HepG2 (cell line): ENCODE results near the gene CBLB. TPM values are rescaled to one million over a fixed set of nuclear protein-coding genes. Genes with fewer than 3 reads are reported as not detected.

ENCODE experiments used
- ATAC-seq: fragments of 200-7000 bp; cut with Tn5 transposase; 3 replicates; pipeline ENCODE4 v1.9.1; 2020; ENCODE audit warnings: mild to moderate bottlenecking, moderate library complexity
- BruUV-seq: library from RNA; stranded (reverse); fragments of 400-500 nt; replicated peaks from 2 replicates; lab custom pipeline; 2021; lab: Mats Ljungman, UMichigan
- CTCF ChIA-PET: fragments of 300-600 bp; formaldehyde crosslinking; extraction: SDS; loops from one replicate; lab custom pipeline; 2021; ENCODE audit warnings: low total read pairs, inconsistent platforms, low intra/inter-chr PET ratio; lab: Yijun Ruan, JAX
- POLR2A ChIA-PET: fragments of 350-600 bp; sonication (Branson Sonifier 250); formaldehyde crosslinking; loops from one replicate; lab custom pipeline; 2020; ENCODE audit warnings: antibody characterized with exemption, inconsistent platforms; lab: Yijun Ruan, JAX
- DNase-seq: peaks from one replicate; pipeline ENCODE4 v3.0.0-alpha.2; 2015; ENCODE audit warnings: low spot score
- FAIRE-seq: peaks from 3 replicates; lab custom pipeline; 2011; peaks lifted over from hg19 to GRCh38; lab: Jason Lieb, UNC
- H2AFZ ChIP-seq: one replicate; pipeline ENCODE4 v1.6.1; 2011; ENCODE audit warnings: low read length, inconsistent platforms
- H3K27ac ChIP-seq: fragments of 300-600 bp; 3 replicates; pipeline ENCODE4 v1.8.0; 2011; ENCODE audit warnings: mixed run types, mild to moderate bottlenecking, mixed read lengths, low read length, inconsistent platforms; ENCODE audit not compliant: insufficient read depth; ENCODE audit errors: extremely low read length
- H3K27me3 ChIP-seq, 2 experiments: fragments of 200-600 bp in 1 of 2; 2 replicates in 1 of 2; 3 replicates in 1 of 2; pipeline versions ENCODE4 v1.6.0 to v1.8.0; 2011; ENCODE audit warnings: low read length in 2 of 2, mild to moderate bottlenecking in 2 of 2, moderate library complexity in 2 of 2, inconsistent platforms in 1 of 2; ENCODE audit not compliant: insufficient read depth in 2 of 2, control insufficient read depth in 1 of 2
- H3K36me3 ChIP-seq, 2 experiments: fragments of 200-600 bp in 1 of 2; replicated peaks in 1 of 2; 2 replicates in 1 of 2; 3 replicates in 1 of 2; pipeline versions ENCODE4 v1.5.1 to v1.8.0; 2011; ENCODE audit warnings: low read length in 2 of 2, inconsistent platforms in 1 of 2; ENCODE audit not compliant: insufficient read depth in 2 of 2, control insufficient read depth in 1 of 2
- H3K4me1 ChIP-seq: 2 replicates; pipeline ENCODE4 v1.5.1; 2012; ENCODE audit warnings: low read length, inconsistent platforms; ENCODE audit not compliant: insufficient read depth
- H3K4me2 ChIP-seq: 2 replicates; pipeline ENCODE4 v1.6.0; 2011; ENCODE audit warnings: low read depth, low read length, inconsistent platforms
- H3K4me3 ChIP-seq, 3 experiments: fragments of 200-600 bp in 1 of 3; sonication (generic), shearing (Covaris generic) in 1 of 3; replicated peaks in 1 of 3; 2 replicates each; pipeline ENCODE4 v1.5.1; 2011 to 2016; ENCODE audit warnings: low read length in 3 of 3, inconsistent platforms in 2 of 3, low read depth in 2 of 3, mild to moderate bottlenecking in 2 of 3, control low read depth in 1 of 3, mixed read lengths in 1 of 3; ENCODE audit not compliant: insufficient read depth in 1 of 3
- H3K79me2 ChIP-seq: one replicate; pipeline ENCODE4 v1.6.1; 2011; ENCODE audit warnings: low read length, inconsistent platforms; ENCODE audit not compliant: insufficient read depth
- H3K9ac ChIP-seq: 2 replicates; pipeline ENCODE4 v1.6.0; 2011; ENCODE audit warnings: mild to moderate bottlenecking, low read depth, low read length, inconsistent platforms; ENCODE audit not compliant: insufficient read depth
- H3K9me3 ChIP-seq: 2 replicates; pipeline ENCODE4 v1.5.1; 2012; ENCODE audit warnings: mild to moderate bottlenecking, low read length
- H4K20me1 ChIP-seq: 2 replicates; pipeline ENCODE4 v1.6.0; 2011; ENCODE audit warnings: inconsistent platforms, mild to moderate bottlenecking, low read length, moderate library complexity; ENCODE audit not compliant: insufficient read depth
- HNRNPLL ChIP-seq: fragments of 200-400 bp; formaldehyde crosslinking; IDR thresholded peaks from 2 replicates; pipeline ENCODE4 v1.6.1; 2017; ENCODE audit warnings: mild to moderate bottlenecking, low read depth, low read length; ENCODE audit not compliant: poor library complexity, severe bottlenecking
- IKZF4 ChIP-seq: sonication (generic); formaldehyde crosslinking; IDR thresholded peaks from 2 replicates; pipeline ENCODE4 v1.5.1; 2020; ENCODE audit warnings: borderline replicate concordance, mild to moderate bottlenecking, low read depth, missing genetic modification reagents; ENCODE audit errors: not compliant biosample characterization
- MTF2 ChIP-seq: sonication (generic); formaldehyde crosslinking; IDR thresholded peaks from 2 replicates; pipeline ENCODE4 v1.5.0; 2020; ENCODE audit warnings: missing genetic modification reagents, borderline replicate concordance
- PHF20 ChIP-seq: sonication (generic); formaldehyde crosslinking; IDR thresholded peaks from 2 replicates; pipeline ENCODE4 v1.5.0; 2020; ENCODE audit warnings: mild to moderate bottlenecking, missing genetic modification reagents
- RBAK ChIP-seq: sonication (generic); formaldehyde crosslinking; IDR thresholded peaks from 2 replicates; pipeline ENCODE4 v1.5.1; 2020; ENCODE audit warnings: mild to moderate bottlenecking, missing genetic modification reagents
- SMAD1 ChIP-seq: sonication (generic); formaldehyde crosslinking; IDR thresholded peaks from 2 replicates; pipeline ENCODE4 v1.4.0; 2020; ENCODE audit warnings: missing genetic modification reagents, low read depth, mild to moderate bottlenecking, borderline replicate concordance
- SRSF4 ChIP-seq: fragments of 200-400 bp; formaldehyde crosslinking; IDR thresholded peaks from one replicate; pipeline ENCODE4 v1.6.1; 2018; ENCODE audit warnings: mild to moderate bottlenecking, low read depth, low read length, moderate library complexity; ENCODE audit not compliant: poor library complexity, severe bottlenecking
- XBP1 ChIP-seq: sonication (generic); formaldehyde crosslinking; IDR thresholded peaks from 2 replicates; pipeline ENCODE4 v1.5.0; 2020; ENCODE audit warnings: missing genetic modification reagents
- ZMYM4 ChIP-seq: sonication (generic); formaldehyde crosslinking; IDR thresholded peaks from 2 replicates; pipeline ENCODE4 v1.8.1; 2023; ENCODE audit warnings: mild to moderate bottlenecking, missing genetic modification reagents
- ZNF260 ChIP-seq: sonication (generic); formaldehyde crosslinking; IDR thresholded peaks from 2 replicates; pipeline ENCODE4 v1.4.0; 2020; ENCODE audit warnings: missing genetic modification reagents, low read depth, mild to moderate bottlenecking, borderline replicate concordance
- ZNF572 ChIP-seq: sonication (generic); formaldehyde crosslinking; IDR thresholded peaks from 2 replicates; pipeline ENCODE4 v1.5.1; 2020; ENCODE audit warnings: mild to moderate bottlenecking, missing genetic modification reagents
- ZNF607 ChIP-seq: sonication (generic); formaldehyde crosslinking; IDR thresholded peaks from 2 replicates; pipeline ENCODE4 v1.5.1; 2020; ENCODE audit warnings: missing genetic modification reagents, mild to moderate bottlenecking, borderline replicate concordance
- ZNF724P ChIP-seq: sonication (generic); formaldehyde crosslinking; IDR thresholded peaks from 2 replicates; pipeline ENCODE4 v1.8.0; 2022; ENCODE audit warnings: missing genetic modification reagents, borderline replicate concordance
- ZNF782 ChIP-seq: sonication (generic); formaldehyde crosslinking; IDR thresholded peaks from 2 replicates; pipeline ENCODE4 v1.4.0; 2020; ENCODE audit warnings: missing genetic modification reagents, mild to moderate bottlenecking, borderline replicate concordance
- ZNF883 ChIP-seq: sonication (generic); formaldehyde crosslinking; IDR thresholded peaks from 2 replicates; pipeline ENCODE4 v1.5.1; 2020; ENCODE audit warnings: mild to moderate bottlenecking, missing genetic modification reagents; ENCODE audit errors: not compliant biosample characterization
- WGBS: methylation state at CpG from one replicate; pipeline ENCODE4 v1.1.6; 2017; ENCODE audit warnings: low lambda C conversion rate; 5-methylcytosine and 5-hydroxymethylcytosine counted together
- in situ Hi-C: cut with HindIII; loops from 2 replicates; pipeline ENCODE4 v1.10.0; 2017; ENCODE audit warnings: low pct_unique_long_range_greater_than_20kb; ENCODE audit not compliant: extremely low pct_ligation_motif_present
- intact Hi-C: fragments of 100-400 bp; cut with micrococcal nuclease; formaldehyde crosslinking; loops from one replicate; pipeline ENCODE4 v1.10.0; 2022; ENCODE audit not compliant: unreplicated experiment
- polyA plus RNA-seq, 8 experiments: library from polyadenylated mRNA; depleted of rRNA in 3 of 8; stranded (reverse) in 7 of 8; unstranded in 1 of 8; fragments of >200 nt; fragmentation: Illumina TruSeq in 4 of 8; extraction: Trizol in 4 of 8; gene quantifications; 2 replicates each; pipeline versions ENCODE4 v1.2.1 to v1.2.3, GENCODE V29; 2011 to 2016; ENCODE audit warnings: low read depth in 4 of 8, missing spikeins in 1 of 8, mixed read lengths in 1 of 8; ENCODE audit not compliant: insufficient read depth in 1 of 8
- total RNA-seq, 5 experiments: library from RNA; depleted of rRNA; stranded (reverse); fragments of >200 nt; fragmentation: Illumina TruSeq; extraction: Trizol; gene quantifications; 2 replicates each; pipeline ENCODE4 v1.2.3, GENCODE V29; 2016; ENCODE audit warnings: low read depth in 1 of 5
- TF ChIP-seq, protein P1 (sequence below): sonication (generic); formaldehyde crosslinking; IDR thresholded peaks from 2 replicates; pipeline ENCODE4 v1.4.0; 2020; ENCODE audit warnings: missing genetic modification reagents, borderline replicate concordance
- TF ChIP-seq, protein P2 (sequence below): sonication (generic); formaldehyde crosslinking; IDR thresholded peaks from 2 replicates; pipeline ENCODE4 v1.4.0; 2020; ENCODE audit warnings: mild to moderate bottlenecking, low read depth, missing genetic modification reagents
- TF ChIP-seq, protein P3 (sequence below): sonication (generic); formaldehyde crosslinking; conservative IDR thresholded peaks from 2 replicates; pipeline ENCODE4 v1.8.0; 2022; ENCODE audit warnings: missing genetic modification reagents

CBLB gene
- total and polyA plus RNA-seq, 2 of the 13 experiments (the other 11 are each of a cell fraction or from before 2014, with no cell fraction given), result 9.8 to 16.4 TPM

DNA sequence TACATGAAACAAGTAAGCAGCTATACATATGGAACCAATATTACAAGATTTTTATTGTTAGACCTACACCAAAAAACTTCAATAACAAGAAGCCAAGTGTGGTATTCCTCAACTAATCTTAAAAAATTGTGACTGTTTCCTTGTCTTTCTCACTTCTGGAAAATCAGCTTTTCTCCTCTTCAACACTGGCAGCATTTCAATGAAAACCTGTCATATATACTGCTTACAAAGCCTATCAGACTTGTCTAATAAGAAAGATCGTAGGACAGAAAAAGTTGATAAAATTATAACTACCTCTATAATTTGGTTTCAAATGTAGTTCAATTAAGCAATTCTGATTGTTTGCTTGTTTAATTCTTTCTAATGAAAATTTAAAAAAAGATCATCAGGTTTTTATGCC is 55.1 kb downstream of the CBLB start:
- Histone ChIP-seq H3K4me2 (no peak overlapping the region), H3K9ac (no peak overlapping the region), H3K36me3 (no peaks in the 10 kb centered on the region), H3K79me2 (peaks cover 3% of the 10 kb centered on the region), H3K27me3 (no peaks in the 10 kb centered on the region), H3K4me3 (no peak overlapping the region), H3K4me1 (peaks cover 16% of the 10 kb centered on the region), H4K20me1 (peaks cover 13% of the 10 kb centered on the region), H3K9me3 (no peaks in the 10 kb centered on the region), H2AFZ (no peak overlapping the region), H3K27ac (no peak overlapping the region)
- in situ Hi-C loops (no loop called here), intact Hi-C loops (no loop called here)
- WGBS, result 96% methylated on average over 1 of the region's 1 CpG
- no TSS peak for BruUV-seq
- CTCF ChIA-PET, result no interaction called here
- FAIRE-seq (no peak), ATAC-seq (no peak), DNase-seq (no peak)
- POLR2A ChIA-PET, result no interaction called here
- TF ChIP-seq ZNF782 (CRISPR knock-in tag) (no peak), SMAD1 (CRISPR knock-in tag) (no peak), ZNF260 (CRISPR knock-in tag) (no peak), ZNF883 (CRISPR knock-in tag) (no peak), RBAK (CRISPR knock-in tag) (no peak), ZNF724P (CRISPR knock-in tag) (no peak), MTF2 (no peak), SRSF4 (no peak), IKZF4 (CRISPR knock-in tag) (no peak), XBP1 (CRISPR knock-in tag) (no peak), HNRNPLL (no peak), ZNF607 (no peak), ZMYM4 (CRISPR knock-in tag) (no peak), ZNF572 (CRISPR knock-in tag) (no peak), PHF20 (CRISPR knock-in tag) (no peak)
- TF ChIP-seq, protein P1, sequence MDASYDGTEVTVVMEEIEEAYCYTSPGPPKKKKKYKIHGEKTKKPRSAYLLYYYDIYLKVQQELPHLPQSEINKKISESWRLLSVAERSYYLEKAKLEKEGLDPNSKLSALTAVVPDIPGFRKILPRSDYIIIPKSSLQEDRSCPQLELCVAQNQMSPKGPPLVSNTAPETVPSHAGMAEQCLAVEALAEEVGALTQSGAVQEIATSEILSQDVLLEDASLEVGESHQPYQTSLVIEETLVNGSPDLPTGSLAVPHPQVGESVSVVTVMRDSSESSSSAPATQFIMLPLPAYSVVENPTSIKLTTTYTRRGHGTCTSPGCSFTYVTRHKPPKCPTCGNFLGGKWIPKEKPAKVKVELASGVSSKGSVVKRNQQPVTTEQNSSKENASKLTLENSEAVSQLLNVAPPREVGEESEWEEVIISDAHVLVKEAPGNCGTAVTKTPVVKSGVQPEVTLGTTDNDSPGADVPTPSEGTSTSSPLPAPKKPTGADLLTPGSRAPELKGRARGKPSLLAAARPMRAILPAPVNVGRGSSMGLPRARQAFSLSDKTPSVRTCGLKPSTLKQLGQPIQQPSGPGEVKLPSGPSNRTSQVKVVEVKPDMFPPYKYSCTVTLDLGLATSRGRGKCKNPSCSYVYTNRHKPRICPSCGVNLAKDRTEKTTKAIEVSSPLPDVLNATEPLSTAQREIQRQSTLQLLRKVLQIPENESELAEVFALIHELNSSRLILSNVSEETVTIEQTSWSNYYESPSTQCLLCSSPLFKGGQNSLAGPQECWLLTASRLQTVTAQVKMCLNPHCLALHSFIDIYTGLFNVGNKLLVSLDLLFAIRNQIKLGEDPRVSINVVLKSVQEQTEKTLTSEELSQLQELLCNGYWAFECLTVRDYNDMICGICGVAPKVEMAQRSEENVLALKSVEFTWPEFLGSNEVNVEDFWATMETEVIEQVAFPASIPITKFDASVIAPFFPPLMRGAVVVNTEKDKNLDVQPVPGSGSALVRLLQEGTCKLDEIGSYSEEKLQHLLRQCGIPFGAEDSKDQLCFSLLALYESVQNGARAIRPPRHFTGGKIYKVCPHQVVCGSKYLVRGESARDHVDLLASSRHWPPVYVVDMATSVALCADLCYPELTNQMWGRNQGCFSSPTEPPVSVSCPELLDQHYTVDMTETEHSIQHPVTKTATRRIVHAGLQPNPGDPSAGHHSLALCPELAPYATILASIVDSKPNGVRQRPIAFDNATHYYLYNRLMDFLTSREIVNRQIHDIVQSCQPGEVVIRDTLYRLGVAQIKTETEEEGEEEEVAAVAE (CRISPR knock-in tag), result no peak
- TF ChIP-seq, protein P2, sequence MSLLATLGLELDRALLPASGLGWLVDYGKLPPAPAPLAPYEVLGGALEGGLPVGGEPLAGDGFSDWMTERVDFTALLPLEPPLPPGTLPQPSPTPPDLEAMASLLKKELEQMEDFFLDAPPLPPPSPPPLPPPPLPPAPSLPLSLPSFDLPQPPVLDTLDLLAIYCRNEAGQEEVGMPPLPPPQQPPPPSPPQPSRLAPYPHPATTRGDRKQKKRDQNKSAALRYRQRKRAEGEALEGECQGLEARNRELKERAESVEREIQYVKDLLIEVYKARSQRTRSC, result no peak
- TF ChIP-seq, protein P3, sequence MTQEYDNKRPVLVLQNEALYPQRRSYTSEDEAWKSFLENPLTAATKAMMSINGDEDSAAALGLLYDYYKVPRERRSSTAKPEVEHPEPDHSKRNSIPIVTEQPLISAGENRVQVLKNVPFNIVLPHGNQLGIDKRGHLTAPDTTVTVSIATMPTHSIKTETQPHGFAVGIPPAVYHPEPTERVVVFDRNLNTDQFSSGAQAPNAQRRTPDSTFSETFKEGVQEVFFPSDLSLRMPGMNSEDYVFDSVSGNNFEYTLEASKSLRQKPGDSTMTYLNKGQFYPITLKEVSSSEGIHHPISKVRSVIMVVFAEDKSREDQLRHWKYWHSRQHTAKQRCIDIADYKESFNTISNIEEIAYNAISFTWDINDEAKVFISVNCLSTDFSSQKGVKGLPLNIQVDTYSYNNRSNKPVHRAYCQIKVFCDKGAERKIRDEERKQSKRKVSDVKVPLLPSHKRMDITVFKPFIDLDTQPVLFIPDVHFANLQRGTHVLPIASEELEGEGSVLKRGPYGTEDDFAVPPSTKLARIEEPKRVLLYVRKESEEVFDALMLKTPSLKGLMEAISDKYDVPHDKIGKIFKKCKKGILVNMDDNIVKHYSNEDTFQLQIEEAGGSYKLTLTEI (CRISPR knock-in tag), result no peak
